Stomach (tissue), 9 donors: ENCODE measurements around the gene CCDC178. TPM values are rescaled to one million over a fixed set of nuclear protein-coding genes. Genes with fewer than 3 reads are reported as not detected.

Source experiments
- DNase-seq, 2 donors: peaks; one replicate each; pipeline versions ENCODE4 v3.0.0 to v3.0.0-alpha.2; 2013 to 2019
- H3K27ac ChIP-seq, 5 donors: fragments of 200-600 bp in 4 of 5; sonication (generic) in 4 of 5; one replicate each; pipeline ENCODE4 v1.5.1; 2013 to 2019; ENCODE audit warnings: mild to moderate bottlenecking in 1 of 5, moderate library complexity in 1 of 5
- H3K27me3 ChIP-seq, 3 donors: fragments of 200-600 bp; sonication (generic); one replicate each; pipeline ENCODE4 v1.5.1; 2017 to 2019; ENCODE audit warnings: mixed run types in 1 of 3
- H3K36me3 ChIP-seq, 4 donors: fragments of 200-600 bp; sonication (generic); 1 replicate in 3 of 4; 2 replicates in 1 of 4; pipeline ENCODE4 v1.5.1; 2016 to 2019
- H3K4me1 ChIP-seq, 4 donors: fragments of 200-600 bp; sonication (generic); one replicate each; pipeline ENCODE4 v1.5.1; 2016 to 2019
- H3K4me3 ChIP-seq, 4 donors: fragments of 200-600 bp; sonication (generic) in 3 of 4; one replicate each; pipeline ENCODE4 v1.5.1; 2016 to 2019; ENCODE audit warnings: mild to moderate bottlenecking in 1 of 4
- H3K9me3 ChIP-seq, 4 donors: fragments of 200-600 bp; sonication (generic); one replicate each; pipeline ENCODE4 v1.5.1; 2016 to 2019
- EP300 ChIP-seq: sonication (generic); formaldehyde crosslinking; IDR thresholded peaks from one replicate; pipeline ENCODE4 v1.6.1; 2017; ENCODE audit warnings: antibody characterized with exemption
- POLR2A ChIP-seq, 4 donors: fragments of 450-650 bp; IDR thresholded peaks; one replicate each; pipeline ENCODE4 v1.6.1; 2016; ENCODE audit warnings: antibody characterized with exemption in 4 of 4, control low read depth in 2 of 4, mild to moderate bottlenecking in 1 of 4, moderate library complexity in 1 of 4
- POLR2AphosphoS5 ChIP-seq, 3 donors: sonication (generic); formaldehyde crosslinking; IDR thresholded peaks; one replicate each; pipeline ENCODE4 v1.6.1; 2016; ENCODE audit warnings: antibody characterized with exemption in 3 of 3
- WGBS, 5 donors: extraction: QIAGEN DNeasy Blood & Tissue Kit in 3 of 5; methylation state at CpG; one replicate each; pipeline versions ENCODE4 v1.1.5 to v1.1.7; 2013 to 2018; 5-methylcytosine and 5-hydroxymethylcytosine counted together
- intact Hi-C: fragments of 100-400 bp; cut with DNase I; formaldehyde crosslinking; loops from one replicate; pipeline ENCODE4 v1.15.1; 2023; ENCODE audit warnings: low total_unique reads
- polyA plus RNA-seq, 3 donors: library from polyadenylated mRNA; stranded (reverse); fragments of 200-250 nt; gene quantifications; one replicate each; pipeline ENCODE4 v1.2.3, GENCODE V29; 2013
- total RNA-seq, 5 donors: library from RNA; depleted of rRNA; stranded (reverse); fragments of >200 nt; gene quantifications; one replicate each; pipeline versions ENCODE4 v1.1.0 to v1.2.3, GENCODE V29; 2014 to 2016
- TF ChIP-seq, protein P1 (sequence below), 7 experiments: fragments of 450-650 bp in 4 of 7; fragments of 200-600 bp in 3 of 7; sonication (generic) in 3 of 7; IDR thresholded peaks; one replicate each; pipeline ENCODE4 v1.5.1; 2016 to 2019; ENCODE audit warnings: antibody characterized with exemption in 7 of 7, control low read depth in 2 of 7, mild to moderate bottlenecking in 1 of 7
- donor health status: healthy with polysubstance abuse.
- donor health status: Bipolar disorder and iron deficiency.
- donor health status: healthy.

Gene CCDC178
- total and polyA plus RNA-seq, 8 donors: 0.38 to 24.5 (median 1.8) TPM; not detected in 4

DNA sequence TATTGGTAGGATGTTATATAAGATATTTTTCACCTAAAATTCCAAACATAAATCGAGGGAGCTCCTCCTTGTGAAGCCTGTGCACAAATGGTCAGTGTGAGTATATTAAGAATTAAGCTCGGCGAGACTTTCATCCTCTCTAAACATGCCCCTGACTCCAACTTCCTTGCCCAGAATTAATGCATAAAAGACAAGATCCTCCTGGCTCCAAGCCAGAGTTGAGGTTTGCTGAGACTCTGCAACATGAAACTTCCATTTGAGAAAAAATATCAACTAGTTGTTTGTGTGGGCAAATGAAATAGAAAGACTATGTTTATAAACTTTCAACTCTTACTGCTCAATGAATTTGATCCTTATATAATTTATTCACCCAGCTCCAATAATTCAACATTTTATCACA is 68.1 kb downstream of the CCDC178 start:
- Histone ChIP-seq H3K27ac (no peak overlapping the region), H3K27me3 (no peaks in the 10 kb centered on the region), H3K4me3 (no peak overlapping the region), H3K36me3 (no peaks in the 10 kb centered on the region), H3K9me3 (no peaks in the 10 kb centered on the region), H3K4me1 (no peaks in the 10 kb centered on the region)
- no peak for TF ChIP-seq EP300
- no peak for TF ChIP-seq POLR2A (IDR thresholded peaks at IDR 0.05)
- TF ChIP-seq, protein P1, sequence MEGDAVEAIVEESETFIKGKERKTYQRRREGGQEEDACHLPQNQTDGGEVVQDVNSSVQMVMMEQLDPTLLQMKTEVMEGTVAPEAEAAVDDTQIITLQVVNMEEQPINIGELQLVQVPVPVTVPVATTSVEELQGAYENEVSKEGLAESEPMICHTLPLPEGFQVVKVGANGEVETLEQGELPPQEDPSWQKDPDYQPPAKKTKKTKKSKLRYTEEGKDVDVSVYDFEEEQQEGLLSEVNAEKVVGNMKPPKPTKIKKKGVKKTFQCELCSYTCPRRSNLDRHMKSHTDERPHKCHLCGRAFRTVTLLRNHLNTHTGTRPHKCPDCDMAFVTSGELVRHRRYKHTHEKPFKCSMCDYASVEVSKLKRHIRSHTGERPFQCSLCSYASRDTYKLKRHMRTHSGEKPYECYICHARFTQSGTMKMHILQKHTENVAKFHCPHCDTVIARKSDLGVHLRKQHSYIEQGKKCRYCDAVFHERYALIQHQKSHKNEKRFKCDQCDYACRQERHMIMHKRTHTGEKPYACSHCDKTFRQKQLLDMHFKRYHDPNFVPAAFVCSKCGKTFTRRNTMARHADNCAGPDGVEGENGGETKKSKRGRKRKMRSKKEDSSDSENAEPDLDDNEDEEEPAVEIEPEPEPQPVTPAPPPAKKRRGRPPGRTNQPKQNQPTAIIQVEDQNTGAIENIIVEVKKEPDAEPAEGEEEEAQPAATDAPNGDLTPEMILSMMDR (IDR thresholded peaks at IDR 0.05): no peak
- TF ChIP-seq POLR2AphosphoS5 (IDR thresholded peaks at IDR 0.05): no peak
- WGBS, 5 donors: 39 to 64% (median 46%) methylated on average over 3 of the region's 3 CpGs
- intact Hi-C loops: no loop called here
- peak in 1 of 2 donors; percentile 23 for DNase-seq

DNA sequence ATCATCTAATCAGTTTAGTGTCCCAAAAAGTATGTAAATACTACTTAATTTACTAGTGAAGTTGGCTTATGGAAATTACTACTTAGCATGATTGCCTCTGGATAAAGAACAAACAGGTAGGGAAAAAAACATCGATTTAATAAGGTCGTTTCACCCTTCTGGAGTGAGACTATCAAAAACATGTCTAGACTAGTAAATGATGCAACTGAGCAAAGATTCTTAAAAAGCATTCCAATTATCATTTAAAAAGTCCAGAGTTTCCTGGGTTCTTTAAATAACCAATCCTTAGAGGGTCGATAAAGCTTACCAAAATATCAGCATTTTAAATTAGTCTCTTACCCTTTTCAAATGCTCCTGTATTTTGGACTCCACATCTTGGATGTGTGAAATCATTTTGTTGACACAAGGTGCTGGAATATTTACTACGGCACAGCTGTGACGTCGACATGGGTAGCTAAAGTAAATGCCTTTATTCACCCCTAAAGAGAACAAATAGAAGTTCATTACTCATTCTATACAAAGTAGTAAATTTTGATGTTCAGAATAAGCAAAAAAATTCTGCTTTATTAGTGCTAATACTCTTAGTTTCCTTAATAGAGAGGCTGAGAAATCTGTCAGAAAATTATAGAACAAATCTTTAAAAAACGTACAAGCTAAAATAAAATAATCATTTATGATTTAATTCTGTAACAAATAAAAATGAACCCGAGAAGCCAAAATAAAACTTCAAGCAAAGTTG is 70.6 kb downstream of the CCDC178 start:
- Histone ChIP-seq H3K9me3 (no peaks in the 10 kb centered on the region), H3K27ac (no peak overlapping the region), H3K4me3 (no peak overlapping the region), H3K4me1 (no peaks in the 10 kb centered on the region), H3K27me3 (no peaks in the 10 kb centered on the region), H3K36me3 (no peaks in the 10 kb centered on the region)
- intact Hi-C loops: no loop called here
- 43 to 57% (median 48%) methylated on average over 8 of the region's 8 CpGs for WGBS, 5 donors
- no peak for TF ChIP-seq POLR2A (IDR thresholded peaks at IDR 0.05)
- TF ChIP-seq, protein P1 (IDR thresholded peaks at IDR 0.05): no peak
- peak in 1 of 2 donors; percentile 12 for DNase-seq

DNA sequence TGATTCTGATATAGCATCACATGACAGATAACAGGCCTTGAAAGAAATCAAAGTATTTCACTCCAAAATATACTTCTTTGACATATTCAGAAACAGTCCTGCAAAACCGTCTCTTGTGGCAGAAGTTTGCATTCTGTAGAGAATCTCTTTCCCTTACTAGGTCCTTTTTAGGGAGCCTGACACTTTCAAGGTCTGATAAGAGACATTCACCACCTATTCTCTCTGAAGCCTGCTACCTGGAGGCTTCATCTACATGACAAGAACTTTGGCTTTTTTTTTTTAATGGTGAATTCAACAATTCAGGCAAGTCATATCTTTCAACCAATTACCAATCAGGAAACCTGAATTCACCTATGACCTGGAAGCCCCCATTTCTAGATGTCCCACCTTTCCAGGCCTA is 83.8 kb downstream of the CCDC178 start:
- Histone ChIP-seq H3K27me3 (no peaks in the 10 kb centered on the region), H3K27ac (no peak overlapping the region), H3K36me3 (no peaks in the 10 kb centered on the region), H3K4me3 (no peak overlapping the region), H3K9me3 (peaks cover 0 to 9% (median 2%) of the 10 kb centered on the region in 4 donors), H3K4me1 (no peaks in the 10 kb centered on the region)
- intact Hi-C loops: no loop called here
- TF ChIP-seq POLR2A (IDR thresholded peaks at IDR 0.05) (no peak), EP300 (no peak), POLR2AphosphoS5 (IDR thresholded peaks at IDR 0.05) (no peak)
- TF ChIP-seq, protein P1 (IDR thresholded peaks at IDR 0.05): no peak
- 73 to 78% (median 75%) methylated on average over 1 of the region's 1 CpG for WGBS, 5 donors
- DNase-seq: no peak

DNA sequence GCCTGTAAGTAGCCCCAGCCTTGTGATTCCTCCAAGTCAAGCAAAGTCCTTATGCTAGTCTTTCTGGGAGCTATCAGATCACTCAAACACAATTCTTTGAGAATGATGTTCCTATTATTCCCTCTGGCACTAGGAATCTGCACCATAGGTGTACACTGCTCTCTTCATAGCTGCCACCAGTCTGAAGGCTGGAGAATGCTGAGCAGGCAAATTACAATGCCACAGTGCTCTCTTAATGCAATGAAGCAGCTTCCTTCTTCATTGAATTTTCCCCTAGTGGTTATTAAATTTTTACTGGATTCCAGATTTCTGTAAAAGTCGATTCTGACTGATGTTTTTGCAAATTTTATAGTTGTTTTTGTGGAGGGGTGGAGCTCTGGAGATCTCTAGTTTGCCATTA is 84.8 kb downstream of the CCDC178 start:
- Histone ChIP-seq H3K9me3 (peaks cover 0 to 9% (median 0%) of the 10 kb centered on the region in 4 donors), H3K27me3 (no peaks in the 10 kb centered on the region), H3K27ac (no peak overlapping the region), H3K36me3 (no peaks in the 10 kb centered on the region), H3K4me3 (no peak overlapping the region), H3K4me1 (no peaks in the 10 kb centered on the region)
- TF ChIP-seq, protein P1 (IDR thresholded peaks at IDR 0.05): no peak
- TF ChIP-seq POLR2A (IDR thresholded peaks at IDR 0.05): no peak
- no peak for TF ChIP-seq EP300
- no peak for TF ChIP-seq POLR2AphosphoS5 (IDR thresholded peaks at IDR 0.05)
- 63 to 77% (median 66%) methylated on average over 1 of the region's 1 CpG for WGBS, 5 donors
- intact Hi-C loops: no loop called here
- DNase-seq: no peak
